ENCODE data around the gene ALOX5AP.

Gene ALOX5AP

GRCh38 chr13:30797847-30798535, 62.6 kb downstream of the ALOX5AP start:
- no peak for DNase-seq (ENCODE audit: low read depth)

GRCh38 chr13:30798776-30799355, 63.5 kb downstream of the ALOX5AP start:
- DNase-seq (ENCODE audit: low read depth), result no peak

- DNase-seq (ENCODE audit: low read depth), result peak; percentile 85
These were observed 64.0 kb downstream of the ALOX5AP start for GRCh38 chr13:30799356-30799824.

GRCh38 chr13:30800107-30800506, 64.8 kb downstream of the ALOX5AP start:
- DNase-seq (ENCODE audit: low read depth), result no peak

DNA sequence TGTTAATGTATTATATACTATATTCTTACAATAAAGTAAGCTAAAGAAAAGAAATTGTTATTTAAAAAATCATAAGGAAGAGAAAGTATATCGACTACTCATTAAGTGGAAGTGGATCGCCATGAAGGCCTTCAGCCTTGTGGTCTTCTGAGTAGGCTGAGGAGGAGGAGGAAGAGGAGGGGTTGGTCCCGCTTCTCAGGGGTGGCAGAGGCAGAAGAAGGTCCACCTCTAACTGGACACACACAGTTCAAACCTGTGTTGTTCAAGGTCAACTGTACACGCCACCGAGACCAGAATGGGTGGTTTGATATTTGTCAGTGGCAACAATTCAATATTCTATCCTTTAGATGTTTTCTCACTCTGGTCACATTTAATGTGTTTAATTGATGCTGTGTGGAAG, 67.2 kb downstream of the ALOX5AP start:
- DNase-seq (ENCODE audit: low read depth), result no peak

- DNase-seq (ENCODE audit: low read depth), result peak; percentile 80
These were observed 67.7 kb downstream of the ALOX5AP start for GRCh38 chr13:30802953-30803478.

DNA sequence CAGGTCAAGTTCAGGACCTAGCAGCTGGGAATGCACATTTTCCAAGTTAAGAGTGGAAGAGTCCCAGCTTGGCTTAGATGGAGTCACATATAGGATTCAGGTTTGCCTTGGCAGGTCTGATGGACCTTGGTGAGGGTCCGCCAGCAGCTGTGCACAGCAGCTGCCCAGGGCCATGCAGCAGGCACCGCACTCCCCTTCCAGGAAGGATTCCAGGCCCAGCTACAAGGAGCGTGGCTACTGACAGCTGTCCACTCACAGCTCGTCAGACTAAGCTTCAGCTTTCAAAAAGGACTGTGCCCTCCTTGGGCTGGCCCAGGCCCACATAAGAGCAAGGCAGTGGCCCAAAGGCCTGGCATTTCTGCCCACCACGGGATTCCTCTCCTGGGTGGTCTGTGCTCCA, 68.4 kb downstream of the ALOX5AP start:
- no peak for DNase-seq (ENCODE audit: low read depth)

DNA sequence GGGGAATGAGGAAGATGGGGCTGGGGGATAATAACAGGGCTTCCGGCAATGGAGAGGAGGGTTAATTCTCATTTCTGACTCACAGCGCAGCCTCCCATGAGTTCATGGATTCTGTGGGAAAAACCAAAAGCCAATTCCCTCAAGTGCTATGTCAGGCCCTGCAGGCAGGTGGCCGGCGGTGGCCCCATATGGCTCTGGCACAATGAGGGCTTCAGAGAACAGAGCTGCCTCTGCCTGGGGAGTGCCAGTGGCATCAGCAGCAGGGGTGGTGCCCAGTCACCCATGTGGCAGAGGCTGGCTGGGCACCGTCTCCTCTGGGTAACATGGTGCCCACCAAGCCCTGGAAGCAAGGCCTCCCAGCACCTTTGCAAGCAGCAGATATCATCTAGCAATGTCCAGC, 69.1 kb downstream of the ALOX5AP start:
- no peak for DNase-seq (ENCODE audit: low read depth)

GRCh38 chr13:30805132-30805537, 69.8 kb downstream of the ALOX5AP start:
- DNase-seq (ENCODE audit: low read depth), result no peak

GRCh38 chr13:30805603-30806011, 70.3 kb downstream of the ALOX5AP start:
- DNase-seq (ENCODE audit: low read depth), result peak; percentile 64

GRCh38 chr13:30806784-30807183, 71.4 kb downstream of the ALOX5AP start:
- DNase-seq (ENCODE audit: low read depth), result peak; percentile 68

DNA sequence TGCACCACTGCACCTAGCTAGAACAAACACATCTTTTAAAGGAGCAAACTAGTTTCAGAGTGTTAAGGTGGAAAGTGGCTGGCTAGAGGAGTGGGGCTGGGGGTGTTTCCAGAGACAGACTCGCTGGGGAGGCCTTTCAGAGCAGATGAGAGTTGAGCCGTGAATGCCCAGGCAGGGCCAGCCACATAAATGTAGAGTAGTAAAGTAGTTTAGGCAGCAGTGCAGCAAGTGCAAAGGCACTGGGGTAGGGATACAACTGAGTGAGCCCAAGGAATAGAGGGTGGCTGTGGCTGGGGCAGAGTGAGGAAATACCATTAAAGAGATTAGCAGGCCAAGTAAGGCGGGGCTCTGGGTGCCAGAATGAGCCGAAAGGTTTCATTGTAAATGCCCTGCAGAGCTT, 72.0 kb downstream of the ALOX5AP start:
- no peak for DNase-seq (ENCODE audit: low read depth)

- no peak for DNase-seq (ENCODE audit: low read depth)
These were observed 73.3 kb downstream of the ALOX5AP start for GRCh38 chr13:30808600-30808999.

- no peak for DNase-seq (ENCODE audit: low read depth)
These were observed 74.4 kb downstream of the ALOX5AP start for GRCh38 chr13:30809787-30810186.

- DNase-seq (ENCODE audit: low read depth), result no peak
These were observed 74.9 kb downstream of the ALOX5AP start for GRCh38 chr13:30810261-30810701.

GRCh38 chr13:30810801-30811200, 75.5 kb downstream of the ALOX5AP start:
- no peak for DNase-seq (ENCODE audit: low read depth)

Data from amniotic epithelial cell (primary cell).